ENCODE measurements around the gene CEBPB. TPM values are rescaled to one million over a fixed set of nuclear protein-coding genes. Genes with fewer than 3 reads are reported as not detected.

CEBPB gene
- total and polyA plus RNA-seq, 11 donors, result 14.7 to 122 (median 53.7) TPM

GRCh38 chr20:50224052-50224451, 33.4 kb downstream of the CEBPB start:
- intact Hi-C loops (cut with DNase I), result no loop called here
- DNase-seq (no peak), ATAC-seq (no peak)
- Histone ChIP-seq H3K4me1 (peaks cover 0 to 78% (median 12%) of the 10 kb centered on the region in 12 donors), H3K4me3 (no peak overlapping the region), H3K27me3 (no peaks in the 10 kb centered on the region), H3K27ac (peak overlapping the region; percentile 26 to 83 (median 66)), H3K9me3 (peaks cover 0 to 12% (median 0%) of the 10 kb centered on the region in 12 donors), H3K36me3 (no peaks in the 10 kb centered on the region)
- WGBS, 4 donors, result 93 to 100% (median 99%) methylated on average over 1 of the region's 1 CpG
- TF ChIP-seq CTCF (IDR thresholded peaks at IDR 0.05) (no peak), POLR2A (IDR thresholded peaks at IDR 0.05) (no peak)

DNA sequence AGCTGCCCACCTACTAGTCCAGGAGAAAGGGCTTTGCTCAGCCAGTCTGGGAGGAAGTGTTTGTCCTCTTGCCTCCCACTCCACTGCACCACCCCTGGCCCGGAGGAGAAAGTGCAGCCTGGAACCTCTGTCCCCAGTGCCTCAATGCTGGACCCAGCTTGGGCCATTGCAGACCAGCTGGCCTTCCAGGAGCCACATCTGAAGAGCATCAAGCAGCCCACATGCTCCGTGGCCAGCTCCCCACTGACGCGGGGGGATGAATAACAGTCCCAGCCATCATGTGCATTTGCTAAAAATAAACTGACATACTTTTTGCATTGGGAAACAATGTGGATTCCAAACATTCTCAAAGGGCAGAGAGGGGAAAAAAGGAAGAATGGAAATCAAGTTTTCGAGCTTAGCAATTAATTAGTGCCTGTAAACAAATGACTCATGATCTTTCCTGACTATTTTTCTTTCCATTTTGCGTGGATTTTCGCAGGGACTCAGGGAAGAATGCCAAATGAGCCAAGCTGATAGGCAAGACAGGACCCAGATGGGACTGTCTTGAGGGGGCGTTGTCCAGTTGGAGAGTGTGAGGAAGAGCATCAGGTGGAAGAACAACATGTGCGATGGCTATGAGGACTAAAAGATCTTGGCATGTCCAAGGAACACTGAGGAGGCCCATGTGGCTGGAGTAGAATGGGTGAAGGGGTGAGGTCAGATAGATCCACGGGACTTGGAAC, 34.1 kb downstream of the CEBPB start:
- peak overlapping the region; percentile 26 to 83 (median 66) for H3K27ac ChIP-seq
- TF ChIP-seq CTCF (IDR thresholded peaks at IDR 0.05) (peak in 5 of 12 donors; percentile 19 to 36 (median 27)), POLR2A (IDR thresholded peaks at IDR 0.05) (no peak)
- intact Hi-C loops (cut with DNase I), result no loop called here
- 21 to 35% (median 26%) methylated on average over 9 to 10 of the region's 10 CpGs for WGBS, 4 donors
- ATAC-seq (peak; percentile 71 to 90 (median 86)), DNase-seq (peak; percentile 69 to 83 (median 79))
- no peaks in the 10 kb centered on the region for H3K27me3 ChIP-seq
- peaks cover 0 to 9% (median 0%) of the 10 kb centered on the region in 12 donors for H3K9me3 ChIP-seq
- H3K36me3 ChIP-seq, result no peaks in the 10 kb centered on the region
- H3K4me1 ChIP-seq, result peaks cover 0 to 75% (median 12%) of the 10 kb centered on the region in 12 donors
- H3K4me3 ChIP-seq, result no peak overlapping the region

- Histone ChIP-seq H3K36me3 (no peaks in the 10 kb centered on the region), H3K4me3 (no peak overlapping the region), H3K27me3 (no peaks in the 10 kb centered on the region), H3K9me3 (peaks cover 0 to 7% (median 0%) of the 10 kb centered on the region in 12 donors), H3K27ac (peak overlapping the region in 2 of 12 donors; percentile 37 to 83), H3K4me1 (peaks cover 0 to 59% (median 12%) of the 10 kb centered on the region in 12 donors)
- intact Hi-C loops (cut with DNase I), result no loop called here
- 77 to 84% (median 81%) methylated on average over 11 to 13 of the region's 13 CpGs for WGBS, 4 donors
- ATAC-seq, result peak in 1 of 4 donors; percentile 12
- no peak for TF ChIP-seq POLR2A (IDR thresholded peaks at IDR 0.05)
- no peak for TF ChIP-seq CTCF (IDR thresholded peaks at IDR 0.05)
- DNase-seq, result peak in 3 of 5 donors; percentile 38 to 51 (median 46)
Observed at GRCh38 chr20:50226093-50226974, 35.7 kb downstream of the CEBPB start.

DNA sequence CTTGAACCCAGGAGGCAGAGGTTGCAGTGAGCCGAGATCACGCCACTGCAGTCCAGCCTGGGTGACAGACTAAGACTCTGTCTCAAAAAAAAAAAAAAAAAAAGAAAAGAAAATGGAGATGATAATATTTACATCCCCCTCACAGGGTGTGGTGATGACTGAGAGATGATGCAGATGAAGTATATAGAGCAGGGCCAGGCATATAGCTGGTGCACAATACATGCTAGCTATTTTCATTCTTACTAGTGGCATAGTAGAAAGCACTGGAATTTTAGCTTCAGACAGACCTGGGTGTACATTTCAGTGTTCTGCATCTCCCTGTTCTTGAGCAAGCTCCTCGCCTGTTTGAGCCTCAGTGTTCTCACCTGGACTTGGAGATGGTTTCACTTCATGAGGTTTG, 36.9 kb downstream of the CEBPB start:
- Histone ChIP-seq H3K4me3 (no peak overlapping the region), H3K27me3 (no peaks in the 10 kb centered on the region), H3K36me3 (no peaks in the 10 kb centered on the region), H3K4me1 (peaks cover 0 to 47% (median 12%) of the 10 kb centered on the region in 12 donors), H3K9me3 (peaks cover 0 to 7% (median 0%) of the 10 kb centered on the region in 12 donors), H3K27ac (no peak overlapping the region)
- no peak for ATAC-seq
- no peak for DNase-seq
- intact Hi-C loops (cut with DNase I), result no loop called here
- TF ChIP-seq POLR2A (IDR thresholded peaks at IDR 0.05), result no peak
- no peak for TF ChIP-seq CTCF (IDR thresholded peaks at IDR 0.05)
- 91 to 96% (median 93%) methylated on average over 3 of the region's 3 CpGs for WGBS, 4 donors

Data from heart left ventricle (tissue), 16 donors.